Hematopoietic multipotent progenitor cell treated with erythropoietin and hydrocortisone succinate and interleukin-3 and kit ligand, for 15 days (in vitro differentiated cells): Measurements from ENCODE around the gene SPZ1.
"Not testable (repeated sequence)": the region's sequence is repeated elsewhere in the genome, so short reads cannot be mapped to it uniquely, and the experiment has no call there.

Experiments used
- DNase-seq: peaks from one replicate; pipeline ENCODE4 v3.0.0-alpha.2; 2015; ENCODE audit warnings: low spot score

Gene SPZ1, protein sequence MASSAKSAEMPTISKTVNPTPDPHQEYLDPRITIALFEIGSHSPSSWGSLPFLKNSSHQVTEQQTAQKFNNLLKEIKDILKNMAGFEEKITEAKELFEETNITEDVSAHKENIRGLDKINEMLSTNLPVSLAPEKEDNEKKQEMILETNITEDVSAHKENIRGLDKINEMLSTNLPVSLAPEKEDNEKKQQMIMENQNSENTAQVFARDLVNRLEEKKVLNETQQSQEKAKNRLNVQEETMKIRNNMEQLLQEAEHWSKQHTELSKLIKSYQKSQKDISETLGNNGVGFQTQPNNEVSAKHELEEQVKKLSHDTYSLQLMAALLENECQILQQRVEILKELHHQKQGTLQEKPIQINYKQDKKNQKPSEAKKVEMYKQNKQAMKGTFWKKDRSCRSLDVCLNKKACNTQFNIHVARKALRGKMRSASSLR

DNA sequence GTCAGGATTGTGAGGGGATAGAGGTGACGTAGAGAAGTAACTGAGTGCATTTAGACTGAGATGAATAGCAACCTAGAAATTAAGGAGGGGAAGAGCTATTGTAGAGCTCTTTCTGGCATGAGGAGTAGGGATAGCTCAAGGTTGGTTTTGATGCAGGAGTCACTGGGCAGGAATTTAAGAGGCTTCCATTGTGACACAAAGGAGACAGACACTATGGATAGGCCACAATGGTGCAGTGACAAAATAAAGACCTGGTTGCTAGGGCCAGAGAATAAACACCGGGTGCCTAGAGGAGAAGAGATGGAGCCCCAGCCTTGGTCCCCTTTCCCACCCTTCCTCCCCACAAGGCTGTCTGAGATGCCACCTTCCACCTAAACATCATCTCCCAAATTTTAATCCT lies at the start of gene SPZ1:
SPZ1 (plus strand) TSS at position 301 of the 400 bp plus-strand sequence. CDS start 214 bp downstream, outside the sequence.
- DNase-seq = no peak

DNA sequence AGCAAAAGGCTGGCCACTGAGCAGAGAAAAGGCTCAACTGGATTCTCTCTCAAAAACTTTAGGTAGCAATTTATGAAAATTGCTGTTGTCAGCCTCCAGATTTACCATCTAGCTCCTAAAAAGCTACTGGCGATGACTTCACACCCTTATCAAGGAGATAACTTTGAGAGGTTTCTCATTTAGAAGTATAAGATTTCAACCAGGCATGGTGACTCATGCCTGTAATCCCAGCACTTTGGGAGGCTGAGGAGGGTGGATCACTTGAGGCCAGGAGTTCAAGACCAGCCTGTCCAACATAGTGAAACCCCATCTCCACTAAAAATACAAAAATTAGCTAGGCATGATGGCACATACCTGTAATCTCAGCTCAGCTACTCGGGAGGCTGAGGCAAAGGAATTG lies 49.3 kb upstream of the SPZ1 start:
- DNase-seq = not testable (repeated sequence)

DNA sequence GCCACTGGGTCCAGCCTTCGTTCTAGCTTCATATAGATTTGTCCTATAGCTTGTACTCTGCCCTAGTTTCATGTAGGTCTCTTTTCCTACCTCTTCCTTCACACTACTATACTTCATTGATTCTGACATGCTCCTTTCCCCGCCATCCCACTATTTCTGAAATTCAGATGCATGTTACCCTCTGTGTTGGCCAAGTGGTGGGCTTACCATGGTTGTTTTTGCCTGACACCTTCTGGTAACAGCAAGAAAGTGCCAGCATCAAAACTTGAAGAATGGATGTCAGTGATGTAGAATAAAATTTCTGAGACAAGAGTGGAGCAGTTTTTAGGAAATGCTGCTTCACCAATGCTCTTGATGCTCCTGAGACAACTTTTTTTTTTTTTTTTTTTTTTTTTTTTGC lies 44.5 kb upstream of the SPZ1 start:
- peak; percentile 54 for DNase-seq

DNA sequence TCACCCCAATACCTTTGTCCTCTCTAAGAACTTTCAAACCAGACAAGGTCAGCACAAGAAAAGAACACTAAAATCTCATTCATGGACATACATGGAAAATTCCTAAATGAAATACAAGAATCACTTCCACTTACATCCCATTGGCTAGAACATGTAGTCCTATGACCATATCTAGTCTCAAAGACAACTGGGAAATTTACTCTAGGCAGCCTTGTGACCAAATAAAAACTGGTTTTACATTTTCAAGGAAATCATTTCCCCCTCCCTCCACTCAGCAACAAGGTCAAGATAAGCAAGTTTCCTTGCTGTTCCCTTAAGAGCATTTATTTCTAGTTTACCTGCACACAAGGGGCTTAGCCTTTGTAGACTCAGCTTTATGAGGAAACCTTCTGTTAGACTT lies 43.6 kb upstream of the SPZ1 start:
- no peak for DNase-seq

DNA sequence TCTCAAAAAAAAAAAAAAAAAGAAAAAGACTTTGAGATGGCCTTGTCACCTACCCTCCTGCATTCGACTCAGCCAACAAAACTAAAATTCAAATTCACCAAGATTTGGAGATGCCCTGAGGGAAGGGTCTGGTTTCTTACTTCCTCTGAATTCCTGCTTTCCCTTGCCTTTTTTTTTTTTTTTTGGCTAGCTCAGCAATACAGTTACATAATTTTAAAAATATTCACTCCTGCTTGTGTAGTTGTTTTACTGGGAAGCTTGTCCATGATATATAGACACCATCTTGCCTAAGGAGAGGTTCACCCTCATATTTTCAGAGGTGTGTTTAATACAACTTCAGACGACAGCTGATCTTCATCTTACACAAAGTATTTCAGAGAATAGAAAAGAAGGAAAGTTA lies 42.6 kb upstream of the SPZ1 start:
- DNase-seq = no peak

DNA sequence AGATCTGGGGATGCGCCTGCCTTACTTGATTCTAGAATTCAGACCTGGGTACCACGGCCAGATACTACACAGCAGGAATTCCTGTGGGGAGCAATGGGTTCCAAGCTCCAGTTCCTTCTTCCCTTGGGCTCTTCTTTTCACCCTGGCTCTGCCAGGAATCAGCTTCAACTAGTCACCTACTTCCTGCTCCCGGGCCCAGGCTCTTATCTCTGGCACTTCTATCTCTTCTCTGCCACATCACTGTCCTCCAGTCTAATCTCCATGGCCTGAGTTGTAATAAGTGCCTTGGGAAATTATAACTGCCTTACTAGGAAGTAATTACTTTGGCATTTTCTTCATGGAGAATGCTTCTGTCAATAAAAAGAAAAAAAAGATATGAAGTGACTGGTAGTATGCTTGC lies 37.7 kb upstream of the SPZ1 start:
- DNase-seq = no peak

DNA sequence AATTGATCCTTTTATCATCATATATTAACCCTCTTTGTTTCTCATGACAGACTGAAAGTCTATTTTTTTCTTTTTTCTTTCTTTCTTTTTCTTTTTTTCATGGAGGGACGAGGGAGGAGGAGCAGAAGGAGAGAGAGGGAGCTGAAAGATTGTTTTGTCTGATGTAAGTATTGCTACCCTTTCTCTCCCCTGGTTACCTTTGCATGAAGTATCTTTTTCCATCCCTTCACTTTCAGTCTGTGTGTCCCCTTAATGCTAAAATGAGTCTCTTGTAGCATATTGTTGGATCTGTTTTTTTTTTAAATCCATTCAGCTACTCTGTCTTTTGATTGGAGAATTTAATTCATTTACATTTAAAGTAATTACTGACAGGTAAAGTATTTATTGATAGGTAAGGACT lies 36.4 kb upstream of the SPZ1 start:
- no peak for DNase-seq

DNA sequence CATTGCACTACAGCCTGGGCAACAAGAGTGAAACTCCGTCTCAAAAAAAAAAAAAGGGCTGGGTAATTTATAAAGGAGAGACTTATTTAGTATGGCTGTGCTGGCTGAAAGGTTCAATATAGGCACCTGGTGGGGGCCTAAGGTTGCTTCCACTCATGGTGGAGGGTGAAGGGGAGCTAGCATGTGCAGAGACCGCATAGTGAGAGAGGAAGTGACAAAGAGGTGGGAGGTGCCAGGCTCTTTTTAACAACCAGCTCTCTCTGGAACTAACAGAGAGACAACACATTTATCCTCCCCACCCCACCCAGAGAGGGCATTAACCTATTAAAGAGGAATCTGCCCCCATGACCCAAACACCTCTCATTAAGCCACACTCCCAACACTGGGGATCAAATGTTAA lies 35.1 kb upstream of the SPZ1 start:
- no peak for DNase-seq

DNA sequence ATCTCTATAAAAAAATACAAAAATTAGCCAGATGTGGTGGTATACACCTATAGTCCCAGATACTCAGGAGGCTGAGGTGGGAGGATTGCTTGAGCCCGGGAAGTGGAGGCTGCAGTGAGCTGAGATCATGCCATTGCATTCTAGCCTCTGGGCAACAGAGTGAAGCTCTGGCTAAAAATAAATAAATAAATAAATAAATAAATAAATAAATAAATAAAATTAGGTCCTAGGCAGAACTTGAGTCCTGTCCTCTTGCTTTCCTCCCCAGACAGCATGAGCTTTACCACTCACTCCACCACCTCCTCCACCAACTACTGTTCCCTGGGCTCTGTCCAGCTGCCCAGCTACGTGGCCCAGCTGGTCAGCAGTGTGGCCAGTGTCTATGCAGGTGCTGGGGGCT lies 31.6 kb upstream of the SPZ1 start:
- DNase-seq = no peak

DNA sequence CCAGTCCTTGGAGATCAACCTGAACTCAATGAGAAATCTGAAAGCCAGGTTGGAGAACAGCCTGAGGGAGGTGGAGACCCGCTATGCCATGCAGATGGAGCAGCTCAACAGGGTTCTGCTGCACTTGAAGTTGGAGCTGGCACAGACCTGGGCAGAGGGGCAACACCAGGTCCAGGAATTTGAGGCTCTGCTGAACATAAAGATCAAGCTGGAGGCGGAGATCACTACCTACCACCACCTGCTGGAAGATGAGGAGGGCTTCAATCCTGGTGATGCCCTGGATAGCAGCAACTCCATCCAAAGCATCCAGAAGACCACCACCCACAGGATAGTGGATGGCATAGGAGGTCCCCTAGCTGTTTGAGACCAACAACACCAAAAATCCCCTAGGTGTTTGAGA lies 30.5 kb upstream of the SPZ1 start:
- no peak for DNase-seq

DNA sequence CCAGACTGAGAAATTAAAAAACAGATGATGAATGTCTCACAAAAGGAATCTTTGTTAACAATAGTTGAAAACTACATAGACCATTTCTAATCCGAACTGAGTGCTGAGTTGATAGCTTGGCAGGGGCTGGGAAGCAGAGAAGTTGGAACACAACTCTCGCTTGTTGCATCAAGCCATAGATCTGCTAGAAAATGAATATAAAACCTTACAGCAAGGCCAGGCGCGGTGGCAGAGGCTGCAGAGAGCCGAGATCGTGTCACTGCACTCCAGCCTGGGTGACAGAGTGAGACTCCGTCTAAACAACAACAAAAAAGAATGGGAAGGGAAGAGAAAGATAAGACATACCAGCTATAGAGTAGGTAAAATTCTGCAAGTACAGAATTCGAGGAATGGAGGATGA lies 28.0 kb upstream of the SPZ1 start:
- DNase-seq = no peak

DNA sequence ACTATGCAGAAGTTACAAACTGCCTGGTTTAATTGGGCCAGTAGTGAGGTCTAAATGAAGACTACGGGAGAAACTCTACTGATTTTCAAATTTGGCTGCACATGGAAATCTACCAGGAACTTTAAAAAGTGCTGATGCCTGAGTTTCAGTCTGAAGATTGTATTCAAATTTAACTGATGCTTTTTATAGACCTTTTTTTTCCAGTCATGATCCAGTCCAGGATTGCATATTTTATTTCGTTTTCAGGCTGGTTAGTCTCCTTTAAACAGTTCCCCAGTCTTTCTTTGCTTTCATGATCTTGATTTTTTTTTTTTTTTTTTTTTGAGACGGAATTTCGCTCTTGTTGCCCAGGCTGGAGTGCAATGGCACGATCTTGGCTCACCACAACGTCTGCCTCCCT lies 23.7 kb upstream of the SPZ1 start:
- no peak for DNase-seq

DNA sequence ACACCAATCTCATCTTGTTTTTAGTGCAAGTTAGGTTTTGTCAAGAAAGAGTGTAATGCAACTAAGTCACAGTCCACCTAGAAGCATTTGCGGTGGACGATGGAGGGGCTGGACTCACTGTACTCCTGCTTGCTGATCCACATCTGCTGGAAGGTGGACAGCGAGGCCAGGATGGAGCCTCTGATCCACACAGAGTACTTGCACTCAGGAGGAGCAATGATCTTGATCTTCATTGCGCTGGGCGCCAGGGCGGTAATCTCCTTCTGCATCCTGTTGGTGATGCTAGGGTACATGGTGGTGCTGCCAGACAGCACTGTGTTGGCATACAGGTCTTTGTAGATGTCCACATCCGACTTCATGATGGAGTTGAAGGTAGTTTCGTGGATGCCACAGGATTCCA lies 20.2 kb upstream of the SPZ1 start:
- no peak for DNase-seq

DNA sequence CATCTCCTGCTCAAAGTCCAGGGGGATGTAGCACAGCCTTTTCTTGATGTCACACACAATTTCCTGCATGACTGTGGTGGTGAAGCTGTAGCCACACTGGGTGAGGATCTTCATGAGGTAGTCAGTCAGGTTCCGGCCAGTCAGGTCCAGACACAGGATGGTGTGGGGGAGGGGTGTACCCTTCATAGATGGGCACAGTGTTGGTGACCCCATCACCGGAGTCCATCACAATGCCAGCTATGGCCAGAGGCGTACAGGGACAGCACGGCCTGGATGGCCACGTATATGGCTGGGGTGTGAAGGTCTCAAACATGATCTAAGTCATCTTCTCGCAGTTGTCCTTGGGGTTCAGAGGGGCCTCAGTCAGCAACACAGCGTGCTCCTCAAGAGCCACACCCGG lies 19.7 kb upstream of the SPZ1 start:
- no peak for DNase-seq

DNA sequence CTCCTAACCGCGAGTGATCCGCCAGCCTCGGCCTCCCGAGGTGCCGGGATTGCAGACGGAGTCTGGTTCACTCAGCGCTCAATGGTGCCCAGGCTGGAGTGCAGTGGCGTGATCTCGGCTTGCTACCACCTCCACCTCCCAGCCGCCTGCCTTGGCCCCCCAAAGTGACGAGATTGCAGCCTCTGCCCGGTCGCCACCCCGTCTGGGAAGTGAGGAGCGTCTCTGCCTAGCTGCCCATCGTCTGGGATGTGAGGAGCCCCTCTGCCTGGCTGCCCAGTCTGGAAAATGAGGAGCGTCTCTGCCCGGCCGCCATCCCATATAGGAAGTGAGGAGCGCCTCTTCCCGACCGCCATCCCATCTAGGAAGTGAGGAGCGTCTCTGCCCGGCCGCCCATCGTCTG lies 19.0 kb upstream of the SPZ1 start:
- DNase-seq = not testable (repeated sequence)

DNA sequence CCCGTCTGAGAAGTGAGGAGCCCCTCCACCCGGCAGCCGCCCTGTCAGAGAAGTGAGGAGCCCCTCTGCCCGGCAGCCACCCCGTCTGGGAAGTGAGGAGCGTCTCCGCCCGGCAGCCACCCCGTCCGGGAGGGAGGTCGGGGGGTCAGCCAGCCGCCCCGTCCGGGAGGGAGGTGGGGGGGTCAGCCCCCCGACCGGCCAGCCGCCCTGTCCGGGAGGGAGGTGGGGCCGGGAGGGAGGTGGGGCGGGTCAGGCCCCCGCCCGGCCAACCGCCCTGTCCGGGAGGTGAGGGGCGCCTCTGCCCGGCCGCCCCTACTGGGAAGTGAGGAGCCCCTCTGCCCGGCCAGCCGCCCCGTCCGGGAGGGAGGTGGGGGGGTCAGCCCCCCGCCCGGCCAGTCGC lies 18.5 kb upstream of the SPZ1 start:
- not testable (repeated sequence) for DNase-seq

DNA sequence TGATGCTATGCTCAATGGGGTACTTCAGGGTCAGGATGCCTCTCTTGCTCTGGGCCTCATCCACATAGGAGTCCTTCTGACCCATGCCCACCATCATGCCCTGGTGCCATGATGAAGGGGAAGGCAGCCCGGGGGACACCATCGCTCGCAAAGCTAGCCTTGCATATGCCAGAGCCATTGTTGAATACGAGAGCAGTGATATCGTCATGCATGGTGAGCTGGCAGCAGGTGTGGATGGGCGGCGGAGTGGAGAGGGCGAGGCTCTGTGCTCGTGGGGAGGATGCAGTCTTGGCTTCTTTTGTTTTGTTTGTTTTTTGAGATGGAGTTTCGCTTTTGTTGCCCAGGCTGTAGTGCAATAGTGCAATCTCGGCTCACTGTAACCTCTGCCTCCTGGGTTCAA lies 17.2 kb upstream of the SPZ1 start:
- no peak for DNase-seq

DNA sequence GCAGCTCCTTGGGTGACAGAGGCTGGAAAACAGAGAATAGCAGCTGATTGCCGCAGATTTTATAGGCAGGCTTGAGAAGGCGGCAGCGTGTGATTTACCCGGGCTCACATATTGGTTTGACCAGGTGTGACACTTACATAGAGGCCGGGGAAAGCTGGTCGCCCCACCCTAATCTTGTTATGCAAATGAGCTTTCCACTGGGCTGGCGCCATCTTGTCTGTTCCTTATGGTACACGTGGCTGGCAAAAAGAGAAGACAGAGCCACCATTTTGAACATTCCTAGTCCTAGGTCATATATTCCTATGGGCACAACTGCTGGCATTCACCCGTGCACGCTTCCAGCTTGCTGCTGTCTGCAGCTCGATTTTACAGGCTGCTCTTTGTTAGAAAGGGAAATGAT lies 11.3 kb upstream of the SPZ1 start:
- DNase-seq = no peak

DNA sequence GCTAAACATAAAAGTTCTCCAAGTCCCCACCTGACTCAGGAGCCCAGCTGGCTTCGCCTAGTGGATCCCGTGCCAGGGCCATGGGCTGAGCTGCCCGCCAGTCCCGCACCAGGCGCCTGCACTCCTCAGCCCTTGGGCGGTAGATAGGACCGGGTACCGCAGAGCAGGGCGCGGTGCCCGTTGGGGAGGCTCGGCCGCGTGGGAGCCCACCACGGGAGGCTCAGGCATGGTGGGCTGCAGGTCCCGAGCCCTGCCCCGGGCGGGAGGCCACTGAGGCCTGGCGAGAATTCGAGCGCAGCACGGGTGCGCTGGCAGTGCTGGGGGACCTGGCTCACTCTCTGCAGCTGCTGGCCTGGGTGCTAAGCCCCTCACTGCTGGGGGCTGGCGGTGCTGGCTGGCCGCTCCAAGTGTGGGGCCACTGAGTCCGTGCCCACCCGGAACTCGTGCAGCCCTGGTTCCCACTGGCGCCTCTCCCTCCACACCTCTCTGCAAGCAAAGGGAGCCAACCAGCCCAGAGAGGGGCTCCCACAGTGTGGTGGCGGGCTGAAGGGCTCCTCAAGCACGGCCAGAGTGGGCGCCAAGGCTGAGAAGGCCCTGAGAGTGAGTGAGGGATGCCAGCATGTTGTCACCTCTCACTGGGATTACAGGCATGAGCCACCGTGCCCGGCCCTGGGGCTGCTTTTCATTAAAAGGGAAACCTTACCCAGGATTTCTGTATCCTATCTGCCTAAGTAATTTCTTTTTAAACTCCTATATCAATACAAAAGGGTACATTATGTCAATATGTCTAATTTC lies 9.7 kb upstream of the SPZ1 start:
- DNase-seq = no peak

DNA sequence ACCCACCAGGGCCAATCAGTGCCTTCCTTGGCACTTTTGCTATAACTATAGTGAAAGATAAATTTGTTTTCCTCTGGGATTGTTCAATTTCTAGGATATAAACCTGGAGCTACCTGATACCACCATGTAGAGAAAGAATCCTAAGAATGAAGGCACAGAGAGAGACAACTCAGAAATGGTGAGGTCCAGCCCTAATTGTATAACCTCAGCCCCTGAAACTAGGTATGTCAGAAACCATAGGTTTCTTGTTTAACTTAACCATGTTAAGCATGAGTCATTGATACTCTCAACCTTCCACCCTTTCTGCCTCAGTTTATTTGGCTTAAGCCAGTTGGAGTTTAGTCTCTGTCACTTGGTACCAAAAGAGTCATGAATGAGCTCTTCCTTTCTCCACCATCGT lies 4.6 kb upstream of the SPZ1 start:
- DNase-seq = no peak

DNA sequence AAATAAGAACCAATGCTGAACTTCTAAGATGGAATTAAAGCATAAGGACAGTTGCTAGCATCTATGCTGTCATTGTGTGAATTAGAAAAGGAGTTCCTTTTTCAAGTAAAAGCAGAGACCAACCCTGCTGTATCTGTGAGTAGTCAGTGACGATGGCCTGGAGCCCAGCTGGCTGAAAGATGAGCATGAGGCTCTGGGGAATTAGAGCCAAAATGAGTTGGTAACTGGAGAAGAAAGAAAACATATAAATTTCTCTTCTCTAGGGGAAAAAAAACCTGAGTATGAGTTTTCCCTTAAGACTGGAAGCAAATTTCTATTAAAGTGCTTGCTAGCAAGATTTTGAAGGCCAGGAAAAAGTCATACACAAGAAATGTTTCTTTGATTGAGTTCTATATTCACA lies 1.6 kb upstream of the SPZ1 start:
- no peak for DNase-seq

DNA sequence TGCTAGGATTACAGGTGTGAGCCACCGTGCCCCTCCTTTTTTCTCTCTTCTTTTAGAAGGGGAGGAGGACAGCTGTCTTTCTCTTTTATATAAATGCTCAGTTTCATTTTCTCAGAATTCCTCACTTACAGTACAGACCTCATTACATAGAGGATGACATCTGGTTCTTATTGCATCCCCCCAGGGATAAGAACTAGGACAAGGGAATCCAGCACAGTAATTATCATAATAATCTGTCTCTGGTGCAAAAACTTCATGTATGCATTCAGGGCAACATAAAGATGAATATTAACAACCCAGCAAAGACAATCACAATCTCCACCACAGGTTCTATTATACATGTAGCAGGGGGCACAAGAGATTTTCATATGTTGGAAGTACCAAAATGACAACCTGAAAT lies 5.1 kb downstream of the SPZ1 start:
- DNase-seq = no peak

DNA sequence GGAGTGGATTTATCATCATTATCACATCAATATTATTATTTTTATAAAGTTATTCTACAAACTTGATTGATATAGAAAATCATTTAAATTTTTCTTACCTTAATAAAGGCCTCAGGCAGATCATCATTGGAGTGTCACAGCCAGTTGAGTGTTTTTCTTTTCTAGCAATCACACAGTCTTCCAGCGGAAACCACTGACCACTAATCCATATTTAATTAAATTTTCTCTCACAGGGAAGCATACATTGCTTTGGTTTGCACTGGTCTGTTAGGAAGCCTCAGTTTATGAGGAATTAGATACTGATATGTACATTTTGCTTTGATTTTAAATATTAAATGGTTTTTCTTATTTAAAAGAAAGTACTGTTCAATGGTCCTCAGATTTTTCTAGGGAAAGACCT lies 6.7 kb downstream of the SPZ1 start:
- DNase-seq = no peak

DNA sequence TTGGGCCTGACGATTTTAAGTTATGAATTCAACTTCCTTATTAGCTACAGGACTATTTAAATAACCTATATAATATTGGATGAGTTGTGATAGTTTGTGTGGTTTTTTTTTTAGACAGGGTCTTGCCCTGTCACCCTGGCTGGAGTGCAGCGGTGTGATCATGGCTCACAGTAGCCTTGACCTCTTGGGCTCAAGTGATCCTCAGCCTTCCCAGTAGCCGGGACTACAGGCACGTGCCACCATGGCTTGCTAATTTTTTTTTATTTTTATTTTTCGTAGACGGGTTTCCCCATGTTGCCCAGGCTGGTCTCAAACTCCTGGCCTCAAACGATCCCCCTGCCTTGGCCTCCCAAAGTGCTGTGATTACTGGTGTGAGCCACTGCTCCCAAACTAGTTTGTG lies 17.6 kb downstream of the SPZ1 start:
- no peak for DNase-seq
